Subcutaneous abdominal adipose tissue (tissue), 5 donors: ENCODE measurements around the gene CSRNP3.

Experiments used
- H3K27ac ChIP-seq: one replicate; pipeline ENCODE4 v1.7.0; 2013; ENCODE audit warnings: low read depth, mild to moderate bottlenecking, inconsistent platforms, low read length, moderate library complexity
- H3K27me3 ChIP-seq, 5 donors: one replicate each; pipeline ENCODE4 v1.7.0; 2013; ENCODE audit warnings: low read length in 5 of 5, inconsistent platforms in 1 of 5; ENCODE audit not compliant: control insufficient read depth in 5 of 5, insufficient read depth in 4 of 5
- H3K36me3 ChIP-seq, 5 donors: one replicate each; pipeline ENCODE4 v1.7.0; 2013; ENCODE audit warnings: low read length in 5 of 5; ENCODE audit not compliant: control insufficient read depth in 5 of 5, insufficient read depth in 5 of 5
- H3K4me1 ChIP-seq, 5 donors: one replicate each; pipeline ENCODE4 v1.7.0; 2013; ENCODE audit warnings: low read length in 5 of 5, mild to moderate bottlenecking in 3 of 5, moderate library complexity in 1 of 5; ENCODE audit not compliant: control insufficient read depth in 5 of 5, insufficient read depth in 5 of 5
- H3K4me3 ChIP-seq, 5 donors: one replicate each; pipeline ENCODE4 v1.7.0; 2013; ENCODE audit warnings: low read length in 5 of 5, low read depth in 1 of 5
- H3K9ac ChIP-seq, 5 donors: one replicate each; pipeline ENCODE4 v1.7.0; 2013; ENCODE audit warnings: low read length in 5 of 5, mild to moderate bottlenecking in 4 of 5, moderate library complexity in 3 of 5
- H3K9me3 ChIP-seq, 5 donors: one replicate each; pipeline ENCODE4 v1.7.0; 2013; ENCODE audit warnings: low read length in 5 of 5; ENCODE audit not compliant: control insufficient read depth in 5 of 5
- donor health status: healthy.
- donor health status: healthy.
- donor health status: healthy.
- donor health status: healthy.
- donor health status: healthy.

Gene CSRNP3

GRCh38 chr2:165621086-165621560 lies 151.6 kb downstream of the CSRNP3 start:
- Histone ChIP-seq H3K4me3 (no peak overlapping the region), H3K36me3 (no peaks in the 10 kb centered on the region), H3K27ac (no peak overlapping the region), H3K27me3 (peaks cover 0 to 3% (median 0%) of the 10 kb centered on the region in 5 donors), H3K9me3 (peaks cover 0 to 5% (median 3%) of the 10 kb centered on the region in 5 donors), H3K9ac (no peak overlapping the region), H3K4me1 (peaks cover 0 to 4% (median 0%) of the 10 kb centered on the region in 5 donors)

GRCh38 chr2:165623161-165623560 lies 153.7 kb downstream of the CSRNP3 start:
- Histone ChIP-seq H3K9ac (no peak overlapping the region), H3K4me3 (no peak overlapping the region), H3K36me3 (no peaks in the 10 kb centered on the region), H3K27me3 (peaks cover 0 to 3% (median 0%) of the 10 kb centered on the region in 5 donors), H3K4me1 (peaks cover 0 to 4% (median 0%) of the 10 kb centered on the region in 5 donors), H3K27ac (no peak overlapping the region), H3K9me3 (no peaks in the 10 kb centered on the region)

- Histone ChIP-seq H3K36me3 (no peaks in the 10 kb centered on the region), H3K9ac (no peak overlapping the region), H3K4me1 (peaks cover 0 to 4% (median 0%) of the 10 kb centered on the region in 5 donors), H3K27ac (no peak overlapping the region), H3K4me3 (no peak overlapping the region), H3K9me3 (no peaks in the 10 kb centered on the region), H3K27me3 (peaks cover 0 to 3% (median 0%) of the 10 kb centered on the region in 5 donors)
Measured at GRCh38 chr2:165623783-165624469, 154.4 kb downstream of the CSRNP3 start.

GRCh38 chr2:165624470-165624800 lies 154.9 kb downstream of the CSRNP3 start:
- H3K27me3 ChIP-seq = peaks cover 0 to 3% (median 0%) of the 10 kb centered on the region in 5 donors
- H3K9ac ChIP-seq = no peak overlapping the region
- H3K4me1 ChIP-seq = peaks cover 0 to 4% (median 0%) of the 10 kb centered on the region in 5 donors
- H3K9me3 ChIP-seq = no peaks in the 10 kb centered on the region
- no peak overlapping the region for H3K27ac ChIP-seq
- no peak overlapping the region for H3K4me3 ChIP-seq
- H3K36me3 ChIP-seq = no peaks in the 10 kb centered on the region

- Histone ChIP-seq H3K4me1 (no peaks in the 10 kb centered on the region), H3K36me3 (no peaks in the 10 kb centered on the region), H3K27me3 (peaks cover 0 to 3% (median 0%) of the 10 kb centered on the region in 5 donors), H3K27ac (no peak overlapping the region), H3K9ac (no peak overlapping the region), H3K9me3 (no peaks in the 10 kb centered on the region), H3K4me3 (no peak overlapping the region)
Measured at GRCh38 chr2:165627470-165627869, 158.0 kb downstream of the CSRNP3 start.

GRCh38 chr2:165629776-165630175 lies 160.3 kb downstream of the CSRNP3 start:
- Histone ChIP-seq H3K4me3 (no peak overlapping the region), H3K27ac (no peak overlapping the region), H3K36me3 (no peaks in the 10 kb centered on the region), H3K9me3 (no peaks in the 10 kb centered on the region), H3K4me1 (no peaks in the 10 kb centered on the region), H3K27me3 (no peaks in the 10 kb centered on the region), H3K9ac (no peak overlapping the region)

GRCh38 chr2:165630236-165630635 lies 160.7 kb downstream of the CSRNP3 start:
- H3K4me1 ChIP-seq = no peaks in the 10 kb centered on the region
- no peak overlapping the region for H3K9ac ChIP-seq
- no peak overlapping the region for H3K4me3 ChIP-seq
- H3K27me3 ChIP-seq = no peaks in the 10 kb centered on the region
- no peak overlapping the region for H3K27ac ChIP-seq
- H3K9me3 ChIP-seq = no peaks in the 10 kb centered on the region
- no peaks in the 10 kb centered on the region for H3K36me3 ChIP-seq

GRCh38 chr2:165631089-165631488 lies 161.6 kb downstream of the CSRNP3 start:
- Histone ChIP-seq H3K27ac (no peak overlapping the region), H3K27me3 (no peaks in the 10 kb centered on the region), H3K4me3 (no peak overlapping the region), H3K9ac (no peak overlapping the region), H3K4me1 (no peaks in the 10 kb centered on the region), H3K36me3 (no peaks in the 10 kb centered on the region), H3K9me3 (no peaks in the 10 kb centered on the region)

- no peaks in the 10 kb centered on the region for H3K27me3 ChIP-seq
- H3K9me3 ChIP-seq = no peaks in the 10 kb centered on the region
- H3K4me1 ChIP-seq = no peaks in the 10 kb centered on the region
- no peak overlapping the region for H3K27ac ChIP-seq
- H3K36me3 ChIP-seq = no peaks in the 10 kb centered on the region
- H3K4me3 ChIP-seq = no peak overlapping the region
- no peak overlapping the region for H3K9ac ChIP-seq
Measured at GRCh38 chr2:165632594-165632993, 163.1 kb downstream of the CSRNP3 start.

GRCh38 chr2:165633431-165633830 lies 163.9 kb downstream of the CSRNP3 start:
- no peak overlapping the region for H3K9ac ChIP-seq
- no peaks in the 10 kb centered on the region for H3K9me3 ChIP-seq

More at GRCh38 chr2:165633431-165633830, 163.9 kb downstream of the CSRNP3 start:
- no peak overlapping the region for H3K4me3 ChIP-seq
- no peak overlapping the region for H3K27ac ChIP-seq
- no peaks in the 10 kb centered on the region for H3K36me3 ChIP-seq
- no peaks in the 10 kb centered on the region for H3K27me3 ChIP-seq
- H3K4me1 ChIP-seq = no peaks in the 10 kb centered on the region
